BLaER1 treated with 17β-estradiol and CSF1 and Interleukin-3, amounts not matched to agents 10 nM and 100 nM (cell line): ENCODE measurements around the gene AGRN.
"Not testable (repeated sequence)": the region's sequence is repeated elsewhere in the genome, so short reads cannot be mapped to it uniquely, and the experiment has no call there.

Source experiments
- H3K27ac ChIP-seq, 11 experiments: shearing (Covaris generic); formaldehyde crosslinking; 2 replicates each; pipeline ENCODE4 v1.8.1; 2022
- H3K27me3 ChIP-seq, 11 experiments: shearing (Covaris generic); formaldehyde crosslinking; 2 replicates each; pipeline ENCODE4 v1.8.1; 2022
- H3K36me3 ChIP-seq, 11 experiments: shearing (Covaris generic); formaldehyde crosslinking; 2 replicates each; pipeline ENCODE4 v1.8.1; 2022
- H3K4me1 ChIP-seq, 10 experiments: shearing (Covaris generic); formaldehyde crosslinking; 2 replicates each; pipeline ENCODE4 v1.8.1; 2022
- H3K4me2 ChIP-seq, 11 experiments: shearing (Covaris generic); formaldehyde crosslinking; 2 replicates each; pipeline ENCODE4 v1.8.1; 2022
- H3K4me3 ChIP-seq, 10 experiments: shearing (Covaris generic); formaldehyde crosslinking; 2 replicates each; pipeline ENCODE4 v1.8.1; 2022
- H3K9ac ChIP-seq, 11 experiments: shearing (Covaris generic); formaldehyde crosslinking; 2 replicates each; pipeline ENCODE4 v1.8.1; 2022
- H3K9me3 ChIP-seq, 11 experiments: shearing (Covaris generic); formaldehyde crosslinking; replicated peaks in 1 of 11; 2 replicates each; pipeline ENCODE4 v1.8.1; 2022
- H4K20me1 ChIP-seq, 11 experiments: shearing (Covaris generic); formaldehyde crosslinking; 2 replicates each; pipeline ENCODE4 v1.8.1; 2022
- Cebpa-rat ChIP-seq, 11 experiments: shearing (Covaris generic); IDR thresholded peaks; 2 replicates each; pipeline ENCODE4 v1.8.1; 2022

Gene AGRN

GRCh38 chr1:1063261-1063944, 43.5 kb downstream of the AGRN start:
- peak overlapping the region in 4 of 10 experiments; percentile 8 to 48 (median 22); a peak in 5 of 20 replicates for H3K4me3 ChIP-seq
- no peak overlapping the region for H3K27ac ChIP-seq
- no peaks in the 10 kb centered on the region for H3K9me3 ChIP-seq
- peaks cover 0 to 78% (median 51%) of the 10 kb centered on the region in 11 experiments; a peak in 18 of 22 replicates for H4K20me1 ChIP-seq
- H3K27me3 ChIP-seq = peaks cover 60 to 88% (median 79%) of the 10 kb centered on the region in 11 experiments
- peak overlapping the region; percentile 48 to 98 (median 86) for H3K4me2 ChIP-seq
- peak overlapping the region in 6 of 11 experiments; percentile 17 to 55 (median 38); a peak in 5 of 22 replicates for H3K9ac ChIP-seq
- H3K4me1 ChIP-seq = peaks cover 39 to 84% (median 76%) of the 10 kb centered on the region in 10 experiments
- H3K36me3 ChIP-seq = no peaks in the 10 kb centered on the region
- no peak for TF ChIP-seq Cebpa-rat (IDR thresholded peaks at IDR 0.05)

GRCh38 chr1:1063945-1064831, 44.3 kb downstream of the AGRN start:
- peaks cover 0 to 77% (median 51%) of the 10 kb centered on the region in 11 experiments; a peak in 18 of 22 replicates for H4K20me1 ChIP-seq
- no peak for TF ChIP-seq Cebpa-rat (IDR thresholded peaks at IDR 0.05)
- H3K4me1 ChIP-seq = peaks cover 33 to 81% (median 73%) of the 10 kb centered on the region in 10 experiments
- H3K4me2 ChIP-seq = peak overlapping the region; percentile 48 to 98 (median 86)
- H3K27me3 ChIP-seq = peaks cover 53 to 85% (median 71%) of the 10 kb centered on the region in 11 experiments
- peak overlapping the region in 4 of 11 experiments; percentile 12 to 30 (median 16); a peak in 2 of 22 replicates for H3K9ac ChIP-seq
- H3K36me3 ChIP-seq = no peaks in the 10 kb centered on the region
- peak overlapping the region in 1 of 11 experiments; percentile 23; a peak in 1 of 22 replicates for H3K27ac ChIP-seq
- no peaks in the 10 kb centered on the region for H3K9me3 ChIP-seq
- H3K4me3 ChIP-seq = peak overlapping the region in 2 of 10 experiments; percentile 15 to 48; a peak in 6 of 20 replicates

DNA sequence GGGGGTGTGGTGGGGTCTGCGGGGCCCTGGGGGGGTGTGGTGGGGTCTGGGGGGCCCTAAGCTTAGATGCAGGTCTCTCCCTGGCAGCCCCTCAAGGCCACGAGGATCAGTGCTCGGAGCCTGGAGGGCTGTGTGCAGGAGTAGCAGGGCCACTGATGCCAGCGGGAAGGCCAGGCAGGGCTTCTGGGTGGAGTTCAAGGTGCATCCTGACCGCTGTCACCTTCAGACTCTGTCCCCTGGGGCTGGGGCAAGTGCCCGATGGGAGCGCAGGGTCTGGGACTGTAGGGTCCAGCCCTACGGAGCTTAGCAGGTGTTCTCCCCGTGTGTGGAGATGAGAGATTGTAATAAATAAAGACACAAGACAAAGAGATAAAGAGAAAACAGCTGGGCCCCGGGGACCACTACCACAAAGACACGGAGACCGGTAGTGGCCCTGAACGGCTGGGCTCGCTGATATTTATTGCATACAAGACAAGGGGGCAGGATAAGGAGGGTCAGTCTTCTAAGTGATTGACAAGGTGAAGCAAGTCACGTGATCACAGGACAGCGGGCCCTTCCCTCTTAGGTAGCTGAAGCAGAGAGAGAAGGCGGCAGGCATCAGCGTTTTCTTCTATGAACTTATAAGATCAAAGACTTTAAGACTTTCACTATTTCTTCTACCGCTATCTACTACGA, 45.5 kb downstream of the AGRN start:
- Histone ChIP-seq H3K27me3 (peaks cover 44 to 76% (median 61%) of the 10 kb centered on the region in 11 experiments), H3K36me3 (no peaks in the 10 kb centered on the region), H3K9ac (no peak overlapping the region), H4K20me1 (peaks cover 0 to 77% (median 56%) of the 10 kb centered on the region in 11 experiments; a peak in 19 of 22 replicates), H3K9me3 (no peaks in the 10 kb centered on the region), H3K4me1 (peaks cover 37 to 85% (median 76%) of the 10 kb centered on the region in 10 experiments), H3K4me3 (no peak overlapping the region), H3K4me2 (peak overlapping the region in 9 of 11 experiments; percentile 24 to 93 (median 44); a peak in 14 of 22 replicates), H3K27ac (no peak overlapping the region)
- TF ChIP-seq Cebpa-rat (IDR thresholded peaks at IDR 0.05) = no peak

GRCh38 chr1:1065940-1066304, 46.0 kb downstream of the AGRN start:
- Histone ChIP-seq H4K20me1 (peaks cover 0 to 72% (median 52%) of the 10 kb centered on the region in 11 experiments; a peak in 19 of 22 replicates), H3K4me1 (peaks cover 40 to 86% (median 80%) of the 10 kb centered on the region in 10 experiments), H3K4me2 (peak overlapping the region in 7 of 11 experiments; percentile 24 to 93 (median 45); a peak in 11 of 22 replicates), H3K27me3 (peaks cover 38 to 70% (median 56%) of the 10 kb centered on the region in 11 experiments)
- not testable (repeated sequence) for H3K9me3 ChIP-seq, H3K9ac ChIP-seq, H3K36me3 ChIP-seq, H3K27ac ChIP-seq, H3K4me3 ChIP-seq

- no peak for TF ChIP-seq Cebpa-rat (IDR thresholded peaks at IDR 0.05)
- no peak overlapping the region for H3K27ac ChIP-seq
- no peak overlapping the region for H3K9ac ChIP-seq
- peaks cover 0 to 65% (median 50%) of the 10 kb centered on the region in 11 experiments; a peak in 19 of 22 replicates for H4K20me1 ChIP-seq
- peaks cover 41 to 87% (median 81%) of the 10 kb centered on the region in 10 experiments for H3K4me1 ChIP-seq
- no peaks in the 10 kb centered on the region for H3K9me3 ChIP-seq
- H3K4me3 ChIP-seq = no peak overlapping the region
- H3K36me3 ChIP-seq = no peaks in the 10 kb centered on the region
- peaks cover 31 to 63% (median 49%) of the 10 kb centered on the region in 11 experiments for H3K27me3 ChIP-seq
- peak overlapping the region in 10 of 11 experiments; percentile 11 to 99 (median 93); a peak in 14 of 22 replicates for H3K4me2 ChIP-seq
Measured at GRCh38 chr1:1066403-1067283, 46.7 kb downstream of the AGRN start.

DNA sequence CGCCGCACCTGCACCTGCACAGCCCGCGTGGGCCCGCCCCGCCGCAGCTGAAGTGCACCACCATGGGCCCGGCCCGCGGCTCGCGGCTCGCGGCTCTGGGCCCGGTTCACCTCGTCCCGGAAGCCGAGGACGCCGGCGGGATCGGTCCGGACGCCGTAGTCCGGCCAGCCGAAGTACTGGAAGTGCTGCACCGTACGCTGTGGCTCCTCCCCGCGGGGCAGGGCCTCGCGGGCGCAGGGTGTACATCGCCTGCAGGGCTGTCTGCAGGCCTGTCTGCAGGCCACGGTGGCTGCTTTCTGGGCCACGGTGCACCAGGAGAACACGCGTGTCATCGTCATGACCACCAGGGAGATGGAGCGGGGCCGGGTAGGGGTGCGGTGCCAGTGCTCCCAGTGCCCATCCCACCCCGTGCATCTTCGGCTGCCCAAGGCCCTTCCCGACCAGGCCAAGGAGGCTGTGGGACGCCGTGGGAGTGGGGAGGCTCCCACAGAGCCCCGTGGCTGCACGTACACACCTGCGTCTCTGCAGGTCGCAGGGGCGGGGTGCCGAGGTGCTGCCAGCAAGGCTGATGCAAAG, 47.5 kb downstream of the AGRN start:
- Histone ChIP-seq H3K4me2 (peak overlapping the region in 10 of 11 experiments; percentile 87 to 99 (median 94); a peak in 17 of 22 replicates), H4K20me1 (peaks cover 0 to 63% (median 49%) of the 10 kb centered on the region in 11 experiments; a peak in 19 of 22 replicates), H3K4me3 (peak overlapping the region in 1 of 10 experiments; percentile 71; a peak in 1 of 20 replicates), H3K9ac (no peak overlapping the region), H3K27ac (no peak overlapping the region), H3K36me3 (no peaks in the 10 kb centered on the region), H3K27me3 (peaks cover 26 to 58% (median 43%) of the 10 kb centered on the region in 11 experiments), H3K9me3 (no peaks in the 10 kb centered on the region), H3K4me1 (peaks cover 38 to 87% (median 76%) of the 10 kb centered on the region in 10 experiments)
- TF ChIP-seq Cebpa-rat (IDR thresholded peaks at IDR 0.05) = no peak

DNA sequence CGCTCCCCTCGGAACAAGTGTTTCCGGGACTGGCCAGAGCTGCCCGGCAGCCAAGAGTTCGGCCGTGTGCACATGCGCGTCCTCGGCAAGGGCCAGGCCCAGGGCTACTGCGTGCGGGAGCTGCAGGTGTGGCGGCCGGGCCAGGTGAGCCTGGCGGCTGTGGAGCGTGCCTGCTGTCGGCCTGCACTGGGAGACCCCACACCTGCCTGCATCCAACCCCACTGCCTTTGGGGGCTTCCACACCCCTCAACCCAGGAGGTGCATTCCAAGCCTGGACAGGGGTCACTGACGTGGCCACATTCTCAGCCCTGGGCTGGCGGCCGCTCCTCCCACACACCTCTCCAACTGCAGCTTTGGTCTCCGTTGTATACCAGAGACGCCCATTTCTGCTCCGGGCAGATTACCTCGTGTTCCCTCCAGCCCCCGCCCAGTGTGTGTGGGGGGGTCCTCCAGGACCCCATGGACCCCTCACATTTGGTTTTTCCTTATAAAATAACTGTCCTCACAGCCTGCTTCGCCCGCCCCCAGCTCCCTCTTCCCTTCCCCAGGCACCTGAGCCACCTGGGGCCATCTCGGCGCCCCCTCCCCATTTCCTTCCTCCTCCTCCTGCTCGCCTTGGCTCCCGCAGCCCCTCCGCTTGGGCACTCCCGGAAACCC, 48.1 kb downstream of the AGRN start:
- Histone ChIP-seq H3K27me3 (peaks cover 20 to 52% (median 37%) of the 10 kb centered on the region in 11 experiments), H3K4me1 (peaks cover 32 to 83% (median 69%) of the 10 kb centered on the region in 10 experiments), H3K9me3 (no peaks in the 10 kb centered on the region), H3K27ac (no peak overlapping the region), H4K20me1 (peaks cover 0 to 59% (median 46%) of the 10 kb centered on the region in 11 experiments; a peak in 19 of 22 replicates), H3K4me3 (peak overlapping the region; percentile 57 to 76 (median 64)), H3K9ac (peak overlapping the region in 6 of 11 experiments; percentile 9 to 56 (median 35); a peak in 7 of 22 replicates), H3K36me3 (no peaks in the 10 kb centered on the region), H3K4me2 (peak overlapping the region; percentile 87 to 99 (median 94))
- no peak for TF ChIP-seq Cebpa-rat (IDR thresholded peaks at IDR 0.05)
